GM19455 (cell line): ENCODE data around the gene PRKRIP1.
"Not testable (repeated sequence)": the region's sequence is repeated elsewhere in the genome, so short reads cannot be mapped to it uniquely, and the experiment has no call there.

Experiments used
- ATAC-seq: cut with Tn5 transposase; IDR thresholded peaks from one replicate; pipeline ENCODE4 v1.9.1; 2021; ENCODE audit not compliant: unreplicated experiment

PRKRIP1 gene

DNA sequence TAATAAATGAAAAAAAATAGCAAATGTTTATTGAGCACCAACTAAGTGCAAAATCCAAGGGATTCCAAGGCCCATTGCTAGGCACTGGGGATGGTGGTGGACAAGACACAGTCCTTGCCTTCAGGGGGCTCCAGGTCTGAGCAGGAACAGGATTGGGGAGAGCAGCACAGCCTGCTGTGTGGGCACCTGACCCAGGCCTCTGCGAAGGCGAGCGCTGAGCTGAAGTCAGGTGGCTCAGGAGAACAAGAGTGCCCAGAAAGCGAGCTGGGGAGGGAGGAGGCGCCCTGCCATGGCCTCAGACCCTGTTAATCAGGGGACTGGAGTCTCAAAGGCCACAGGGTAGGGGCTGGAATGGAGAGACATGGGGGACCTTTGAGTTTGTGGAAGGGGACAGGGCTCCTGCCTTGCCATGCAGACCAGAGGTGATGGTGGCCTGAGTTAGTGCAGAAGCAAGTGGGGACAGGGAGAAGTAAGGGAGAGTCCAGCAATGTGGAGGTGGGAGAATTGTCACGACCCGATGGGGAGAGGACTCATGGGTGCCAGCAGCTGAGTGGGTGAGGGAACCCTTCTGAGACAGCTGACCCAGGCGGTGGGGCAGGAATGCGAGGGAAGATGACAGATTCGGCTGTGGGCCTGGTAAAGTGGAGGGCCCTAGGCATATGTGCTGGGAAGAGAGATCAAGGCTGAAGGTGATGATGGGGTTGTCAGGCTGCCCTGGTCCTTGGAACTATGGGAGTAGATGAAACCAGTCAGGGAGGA, 33.2 kb downstream of the PRKRIP1 start:
- ATAC-seq = no peak

DNA sequence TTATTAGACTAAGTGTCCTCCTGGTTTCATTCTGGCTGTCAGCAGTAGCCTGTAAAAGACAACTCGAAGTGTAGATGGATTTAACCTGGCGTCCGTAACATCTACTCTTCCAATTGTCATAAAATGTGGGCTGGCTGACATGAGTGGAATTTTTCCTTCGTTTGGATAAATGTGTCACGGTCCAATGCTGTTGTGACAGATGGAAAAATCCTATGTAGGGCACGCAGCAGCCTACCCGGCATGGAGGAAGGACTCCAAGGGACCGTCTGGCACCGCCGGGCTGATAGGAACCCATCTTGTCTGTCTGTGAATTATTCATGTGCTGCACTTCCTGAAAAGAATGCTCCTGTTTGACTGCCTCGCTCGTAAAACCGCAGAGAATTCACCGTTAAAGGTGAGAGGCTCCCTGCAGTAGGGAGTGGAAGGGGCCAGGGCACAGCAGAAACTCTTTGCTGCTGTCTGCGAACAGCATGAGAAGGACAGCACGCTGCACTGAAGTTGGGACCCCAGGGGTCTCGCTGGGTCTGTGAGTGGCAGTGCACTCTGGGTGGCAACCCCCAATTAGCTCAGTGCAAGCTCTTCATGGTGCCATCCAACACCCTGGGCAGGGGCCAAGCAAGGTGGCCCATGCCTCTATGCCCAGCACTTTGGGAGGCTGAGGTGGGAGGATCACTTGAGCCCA, 35.6 kb downstream of the PRKRIP1 start:
- ATAC-seq = no peak

DNA sequence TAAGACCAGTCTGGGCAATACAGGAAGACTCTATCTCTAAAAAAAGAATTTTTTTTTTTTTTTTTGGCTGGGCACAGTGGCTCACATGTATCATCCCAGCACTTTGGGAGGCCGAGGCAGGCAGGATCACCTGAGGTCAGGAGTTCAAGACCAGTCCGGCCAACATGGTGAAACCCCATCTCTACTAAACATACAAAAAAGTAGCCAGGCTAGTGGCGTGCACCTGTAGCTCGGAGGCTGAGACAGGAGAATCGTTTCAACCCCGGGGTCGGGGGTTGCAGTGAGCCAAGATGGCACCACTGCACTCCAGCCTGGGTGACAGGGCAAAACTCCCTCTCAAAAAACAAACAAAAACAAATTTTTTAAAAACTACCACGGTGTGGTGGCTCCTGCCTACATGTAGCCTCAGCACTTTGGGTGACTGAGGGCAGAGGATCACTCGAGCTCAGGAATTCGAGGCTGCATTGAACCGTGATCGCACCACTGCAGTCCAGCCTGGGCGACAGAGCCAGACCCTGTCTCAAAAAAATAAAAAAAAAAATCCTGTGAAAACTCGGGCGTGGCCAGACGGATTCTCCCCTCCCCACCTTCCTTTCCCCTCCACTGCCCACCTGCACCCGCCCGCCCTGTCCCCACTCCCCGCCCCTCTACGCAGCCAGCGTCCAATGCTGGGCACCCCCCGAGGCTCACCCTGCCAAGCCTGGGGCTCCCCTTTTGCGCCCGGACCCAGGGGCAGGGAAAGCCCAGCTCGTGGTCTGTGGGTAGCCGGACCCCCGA, 36.5 kb downstream of the PRKRIP1 start:
- ATAC-seq = peak; percentile 34

DNA sequence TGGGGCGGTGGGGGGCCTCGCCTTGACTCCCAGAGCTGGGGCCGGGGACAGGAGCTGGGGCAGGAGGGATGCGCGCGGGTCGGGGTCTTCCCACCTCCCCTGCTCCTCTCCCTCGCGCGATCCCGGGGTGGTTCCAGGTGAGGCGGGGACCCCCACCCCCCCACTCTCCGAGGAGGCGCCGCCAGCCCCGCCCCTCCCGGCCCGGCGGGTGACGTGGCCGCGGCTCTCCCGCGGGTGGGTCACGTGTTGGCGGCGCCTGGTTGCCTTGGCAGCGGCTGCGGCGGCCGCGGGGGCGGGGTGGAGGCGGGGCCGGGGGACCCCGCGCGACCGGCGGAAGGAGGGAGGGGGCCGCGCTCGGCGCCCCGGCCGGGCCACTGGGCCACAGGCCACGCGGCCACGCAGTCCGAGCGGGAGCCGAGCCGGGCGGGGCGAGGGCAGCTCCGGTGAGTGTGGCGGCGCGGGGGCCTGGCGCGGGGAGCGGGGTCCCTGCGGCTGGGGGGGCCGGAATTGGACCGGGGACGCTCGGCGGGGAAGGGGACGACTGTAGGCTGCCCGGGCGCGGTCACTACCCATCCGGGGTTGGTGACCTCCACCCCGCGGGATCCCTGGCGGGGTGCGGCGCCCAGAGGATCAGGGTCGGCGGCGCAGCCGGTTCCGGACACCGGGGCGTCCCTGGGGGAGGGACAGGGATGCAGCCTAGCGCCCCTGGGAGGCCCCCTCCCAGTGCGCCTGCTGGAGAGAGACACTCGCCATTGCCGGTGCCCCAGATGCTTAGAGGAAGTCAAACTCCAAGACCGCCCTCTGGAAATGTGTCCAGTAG, 37.3 kb downstream of the PRKRIP1 start, which contains the start of gene ORAI2:
TSS of gene ORAI2 (plus strand) at position 357 of the 820 bp plus-strand sequence. CDS start 5,382 bp downstream, outside the sequence.
- ATAC-seq = peak; percentile 70

DNA sequence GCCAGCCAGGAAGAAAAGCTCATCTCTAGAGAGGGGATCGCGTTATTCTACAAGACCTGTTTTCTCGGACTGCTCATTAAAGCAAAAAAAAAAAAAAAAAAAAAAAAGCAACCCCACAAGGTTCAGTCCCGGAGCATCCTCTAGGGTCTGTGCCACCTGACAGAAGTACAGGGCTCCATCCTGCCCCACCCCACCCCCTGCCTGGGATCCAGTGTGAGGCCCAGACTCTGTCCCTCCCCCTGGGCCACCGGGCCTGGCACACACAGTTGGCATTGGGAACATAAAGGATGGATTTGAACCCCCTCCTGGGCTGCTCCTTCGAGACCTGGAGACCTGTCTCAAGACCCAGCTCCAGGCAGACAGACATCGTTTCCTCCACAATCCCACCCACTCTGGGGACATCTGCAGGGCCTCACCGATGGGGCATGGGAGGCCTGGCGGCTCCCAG, 37.9 kb downstream of the PRKRIP1 start:
- ATAC-seq = no peak

DNA sequence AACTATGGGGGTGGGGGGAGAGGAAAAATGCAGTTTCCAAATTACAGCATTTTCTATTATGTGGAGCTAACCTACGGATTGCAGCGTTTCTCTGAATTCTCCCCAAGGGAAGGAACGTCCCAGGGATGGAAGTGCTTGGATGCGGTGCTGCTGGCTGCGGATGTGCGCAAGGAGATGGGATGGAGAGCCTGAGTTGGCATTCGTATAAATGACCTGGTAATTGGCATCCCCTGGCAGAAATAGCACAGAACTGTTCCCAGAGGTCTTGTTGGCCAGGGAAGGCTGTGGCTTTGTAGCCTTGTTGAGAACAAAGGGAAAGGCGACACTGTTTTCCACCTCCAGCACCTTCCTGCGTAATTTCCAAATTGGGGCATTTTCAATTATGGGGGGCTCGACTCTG, 40.0 kb downstream of the PRKRIP1 start:
- ATAC-seq = no peak

DNA sequence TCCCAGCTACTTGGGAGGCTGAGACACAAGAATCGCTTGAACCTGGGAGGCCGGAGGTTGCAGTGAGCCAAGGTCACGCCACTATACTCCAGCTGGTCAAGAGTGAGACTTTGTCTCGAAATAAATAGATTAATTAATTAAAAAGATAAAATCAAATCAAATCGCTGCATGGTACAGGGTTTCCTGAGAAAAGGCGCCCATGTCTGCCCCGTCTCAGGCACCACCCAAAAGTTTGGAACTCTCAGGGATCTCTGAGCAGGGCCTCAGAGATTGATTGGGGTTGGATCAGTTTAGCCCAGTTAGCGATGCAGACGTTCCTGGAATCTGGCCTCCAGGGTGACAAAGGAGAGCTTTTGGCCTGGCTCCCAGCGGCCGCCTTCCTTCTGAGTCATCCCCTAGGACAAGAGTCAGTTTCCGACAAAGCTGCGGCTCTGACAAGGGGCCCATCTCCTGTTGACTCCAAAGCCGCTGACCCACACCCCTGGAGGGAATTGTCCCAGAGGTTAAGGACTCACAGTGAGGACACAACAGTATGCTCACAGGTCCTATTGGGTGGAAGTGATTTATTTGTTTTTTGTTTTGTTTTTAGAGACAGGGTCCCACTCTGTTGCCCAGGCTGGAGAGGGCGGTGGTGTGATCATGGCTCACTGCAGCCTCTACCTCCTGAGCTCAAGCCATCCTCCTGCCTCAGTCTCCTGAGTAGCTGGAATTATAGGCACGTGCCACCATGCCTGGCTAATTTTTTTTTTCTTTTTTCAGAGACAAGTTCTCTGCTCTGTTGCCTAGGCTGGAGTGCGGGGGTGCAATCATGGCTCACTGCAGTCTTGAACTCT, 44.0 kb downstream of the PRKRIP1 start:
- ATAC-seq = no peak

DNA sequence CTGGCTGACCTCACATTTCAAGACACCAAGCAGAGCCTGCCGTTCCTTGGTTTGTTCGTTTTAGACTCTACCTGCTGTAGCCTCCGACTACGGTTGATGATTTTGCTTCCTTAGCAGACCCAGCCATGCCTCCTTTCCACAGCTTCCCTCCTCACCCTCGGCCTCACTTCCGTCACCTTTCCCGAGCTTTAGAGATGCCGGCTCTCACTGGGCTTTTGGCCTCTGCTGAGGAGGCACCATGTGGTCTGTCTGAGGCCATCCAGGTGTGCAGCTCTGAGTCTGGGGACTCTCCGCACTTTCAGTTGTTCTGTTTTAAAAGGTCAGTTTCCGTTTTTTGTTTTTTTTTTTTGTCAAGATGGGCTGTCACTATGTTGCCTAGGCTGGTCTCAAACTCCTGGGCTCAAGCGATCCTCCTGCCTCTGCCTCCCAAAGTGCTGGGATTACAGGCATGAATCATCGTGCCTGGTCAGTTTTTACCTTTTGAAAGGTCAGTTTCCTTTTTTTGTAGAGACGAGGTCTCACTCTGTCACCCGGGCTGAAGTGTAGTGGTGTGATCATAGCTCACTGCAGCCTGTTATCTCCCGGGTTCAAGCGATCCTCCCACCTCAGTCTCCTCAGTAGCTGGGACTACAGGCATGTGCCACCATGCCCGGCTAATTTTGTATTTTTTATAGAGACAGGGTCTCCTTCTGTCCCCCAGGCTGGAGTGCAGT, 49.0 kb downstream of the PRKRIP1 start:
- ATAC-seq = peak; percentile 34

DNA sequence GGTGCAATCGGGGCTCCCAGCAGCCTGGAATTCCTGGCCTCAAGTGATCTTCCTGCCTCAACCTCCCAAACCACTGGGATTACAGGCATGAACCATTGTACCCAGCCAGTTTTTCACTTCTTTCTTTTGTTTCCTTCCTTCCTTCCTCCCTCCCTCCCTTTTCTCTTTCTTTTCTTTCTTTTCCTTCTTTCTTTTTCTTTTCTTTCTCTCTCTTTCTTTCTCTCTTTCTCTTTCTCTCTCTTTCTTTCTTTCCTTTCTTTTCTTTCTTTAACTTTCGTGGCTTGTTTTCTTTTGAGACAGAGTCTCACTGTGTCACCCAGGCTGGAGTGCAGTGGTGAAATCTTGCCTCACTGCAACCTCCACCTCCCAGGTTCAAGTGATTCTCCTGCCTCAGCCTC, 49.5 kb downstream of the PRKRIP1 start:
- no peak for ATAC-seq

DNA sequence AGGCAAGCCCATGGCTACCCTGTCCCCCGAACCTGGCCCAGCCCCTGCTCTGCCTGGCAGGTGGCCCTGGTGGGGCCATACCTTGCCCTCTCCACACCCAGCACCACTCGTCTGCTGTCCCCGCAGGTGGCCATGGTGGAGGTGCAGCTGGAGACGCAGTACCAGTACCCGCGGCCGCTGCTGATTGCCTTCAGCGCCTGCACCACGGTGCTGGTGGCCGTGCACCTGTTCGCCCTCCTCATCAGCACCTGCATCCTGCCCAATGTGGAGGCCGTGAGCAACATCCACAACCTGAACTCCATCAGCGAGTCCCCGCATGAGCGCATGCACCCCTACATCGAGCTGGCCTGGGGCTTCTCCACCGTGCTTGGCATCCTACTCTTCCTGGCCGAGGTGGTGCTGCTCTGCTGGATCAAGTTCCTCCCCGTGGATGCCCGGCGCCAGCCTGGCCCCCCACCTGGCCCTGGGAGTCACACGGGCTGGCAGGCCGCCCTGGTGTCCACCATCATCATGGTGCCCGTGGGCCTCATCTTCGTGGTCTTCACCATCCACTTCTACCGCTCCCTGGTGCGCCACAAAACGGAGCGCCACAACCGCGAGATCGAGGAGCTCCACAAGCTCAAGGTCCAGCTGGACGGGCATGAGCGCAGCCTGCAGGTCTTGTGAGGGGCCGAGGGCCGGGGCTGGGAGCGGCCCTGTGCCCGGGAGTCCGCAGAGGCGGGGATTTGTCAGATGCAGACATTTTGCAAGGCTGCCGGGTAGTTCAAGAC, 50.4 kb downstream of the PRKRIP1 start:
- ATAC-seq = no peak

DNA sequence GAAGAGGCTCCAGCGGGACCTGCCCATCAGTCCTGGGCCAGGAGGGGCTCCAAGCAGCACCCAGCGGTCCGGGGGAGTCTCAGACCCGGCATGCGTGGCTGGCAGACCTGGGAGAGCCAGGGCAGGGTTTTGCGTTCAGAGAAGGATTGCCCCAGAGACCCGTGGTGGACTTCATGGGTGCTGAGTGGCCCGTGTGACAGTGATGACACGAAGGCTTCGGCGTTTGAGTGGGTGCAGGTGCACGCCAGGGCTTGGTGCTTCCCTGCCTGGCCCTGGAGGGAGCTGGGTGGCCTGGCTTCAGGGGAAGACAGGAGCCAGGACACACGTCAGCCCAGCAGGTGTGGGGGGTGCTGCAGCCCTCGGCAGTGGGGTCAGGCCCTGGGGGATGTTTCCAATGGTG, 51.1 kb downstream of the PRKRIP1 start:
- ATAC-seq = no peak

DNA sequence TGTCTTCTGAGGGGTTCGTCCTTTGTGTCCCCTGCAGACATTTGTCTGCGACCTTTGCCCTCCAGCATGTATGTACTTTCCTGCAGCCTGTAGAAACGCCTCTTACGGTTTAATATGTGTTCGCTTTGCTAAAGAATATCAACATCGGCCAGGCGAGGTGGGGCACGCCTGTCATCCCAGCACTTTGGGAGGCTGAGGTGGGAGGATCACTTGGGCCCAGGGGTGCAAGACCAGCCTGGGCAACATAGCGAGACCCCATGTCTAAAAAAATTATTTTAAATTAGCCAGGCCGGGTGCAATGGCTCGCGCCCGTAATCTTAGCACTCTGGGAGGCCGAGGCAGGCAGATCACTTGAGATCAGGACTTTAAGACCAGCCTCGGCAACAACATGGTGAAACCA, 53.0 kb downstream of the PRKRIP1 start:
- no peak for ATAC-seq

DNA sequence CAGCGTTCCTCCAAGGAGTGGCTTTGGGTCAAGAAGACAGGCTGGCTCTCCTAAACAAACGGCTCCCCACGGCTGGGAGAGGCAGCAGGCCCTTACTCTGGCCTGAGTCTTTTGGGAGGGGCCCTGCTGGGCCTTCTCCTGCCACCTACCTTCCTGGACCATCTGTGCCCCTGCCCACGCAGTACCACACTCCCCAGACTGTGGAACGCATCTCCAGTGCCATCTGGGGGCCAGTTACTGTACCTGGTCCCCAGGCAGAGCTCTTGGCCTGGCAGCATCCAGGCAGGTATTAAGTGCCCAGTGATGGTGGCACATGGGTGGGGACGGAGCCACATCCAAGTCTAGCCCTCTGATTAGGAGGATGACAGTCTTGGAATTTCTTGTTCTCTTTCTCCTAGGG, 54.1 kb downstream of the PRKRIP1 start:
- no peak for ATAC-seq

DNA sequence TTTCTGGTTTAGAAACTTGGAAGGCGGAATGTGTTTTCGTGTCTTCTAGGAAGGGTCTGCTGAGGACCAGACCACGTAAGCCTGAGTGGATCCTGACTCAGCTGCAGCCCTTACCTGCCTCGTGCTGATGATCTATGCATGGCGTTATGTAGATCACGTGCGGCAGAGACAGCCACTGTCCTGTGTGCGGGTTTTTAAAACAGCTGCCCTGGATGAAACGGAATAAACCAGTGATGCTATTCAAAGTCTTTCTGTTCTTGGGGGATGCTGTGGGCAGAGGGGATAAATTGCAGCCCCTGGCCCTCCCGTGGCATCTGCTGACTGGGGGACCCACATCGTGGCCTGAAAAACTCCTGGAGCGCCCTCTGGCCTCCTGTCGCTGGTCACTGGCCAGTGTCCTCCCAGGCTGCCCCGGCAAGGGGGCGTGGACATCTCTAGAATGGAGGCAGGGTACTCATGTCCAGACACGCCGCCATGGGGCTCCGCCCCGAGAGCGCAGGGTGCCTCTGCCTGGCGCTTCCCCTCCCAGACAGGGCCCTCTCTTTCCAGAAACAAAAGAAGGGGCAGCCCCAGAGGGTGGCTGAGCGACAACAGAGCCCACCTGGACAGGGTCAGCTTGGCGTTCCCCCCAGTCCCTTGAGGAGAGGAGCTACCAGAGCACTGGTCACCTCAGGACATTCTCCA, 55.4 kb downstream of the PRKRIP1 start:
- no peak for ATAC-seq

DNA sequence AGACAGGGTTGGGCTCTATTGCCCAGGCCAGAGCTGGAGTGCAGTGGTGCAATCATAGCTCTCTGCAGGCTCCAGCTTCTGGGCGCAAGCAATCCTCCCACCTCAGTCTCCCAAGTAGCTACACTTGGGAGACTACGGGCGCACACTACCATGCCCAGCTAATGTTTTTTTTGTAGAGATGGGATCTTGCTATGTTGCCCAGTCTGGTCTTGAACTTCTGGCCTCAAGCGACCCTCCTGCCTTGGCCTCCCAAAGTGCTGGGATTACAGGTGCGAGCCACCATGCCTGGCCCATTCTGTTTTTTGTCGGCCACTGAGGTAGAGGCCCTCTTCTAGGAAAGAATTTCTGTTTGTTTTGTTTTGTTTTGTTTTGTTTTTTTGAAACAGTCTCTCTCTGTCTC, 56.3 kb downstream of the PRKRIP1 start:
- no peak for ATAC-seq

DNA sequence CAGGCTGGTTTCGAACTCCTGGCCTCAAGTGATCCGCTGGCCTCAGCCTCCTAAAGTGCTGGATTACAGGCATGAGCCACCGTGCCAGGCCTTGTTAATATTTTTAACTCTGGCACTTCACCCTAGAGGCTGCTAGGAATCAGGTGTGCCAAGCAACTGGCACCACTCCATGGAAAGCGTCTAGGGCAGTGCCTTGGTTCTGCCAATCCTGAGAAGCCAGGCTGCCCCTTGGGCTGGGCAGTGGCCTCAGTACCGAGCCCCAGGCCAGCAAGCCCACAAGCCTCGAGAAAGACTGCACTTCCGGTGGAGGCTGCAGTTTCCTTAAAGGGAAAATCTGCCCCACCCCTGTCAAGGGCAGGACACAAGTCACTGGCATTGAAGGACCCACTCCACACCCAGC, 57.2 kb downstream of the PRKRIP1 start:
- ATAC-seq = no peak

DNA sequence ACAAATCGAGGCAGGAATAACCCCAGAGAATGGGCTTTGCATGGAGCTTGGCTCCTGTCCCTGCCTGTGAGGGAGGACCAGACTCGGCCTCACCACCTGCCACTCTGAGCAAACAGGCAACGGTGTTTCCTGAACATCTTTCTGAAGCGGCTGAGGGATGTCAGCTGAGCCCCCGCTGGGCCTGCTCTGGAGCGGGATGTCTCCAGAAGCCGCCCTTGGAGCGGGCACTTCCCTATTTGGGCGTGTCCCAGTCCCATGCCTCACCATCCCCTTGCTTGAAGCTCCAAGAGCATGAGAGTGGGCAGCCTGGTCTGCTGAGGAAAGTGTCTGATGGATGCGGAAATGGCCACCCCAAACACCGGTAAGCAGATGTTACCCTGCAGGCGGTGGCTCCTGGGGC, 58.3 kb downstream of the PRKRIP1 start:
- no peak for ATAC-seq

DNA sequence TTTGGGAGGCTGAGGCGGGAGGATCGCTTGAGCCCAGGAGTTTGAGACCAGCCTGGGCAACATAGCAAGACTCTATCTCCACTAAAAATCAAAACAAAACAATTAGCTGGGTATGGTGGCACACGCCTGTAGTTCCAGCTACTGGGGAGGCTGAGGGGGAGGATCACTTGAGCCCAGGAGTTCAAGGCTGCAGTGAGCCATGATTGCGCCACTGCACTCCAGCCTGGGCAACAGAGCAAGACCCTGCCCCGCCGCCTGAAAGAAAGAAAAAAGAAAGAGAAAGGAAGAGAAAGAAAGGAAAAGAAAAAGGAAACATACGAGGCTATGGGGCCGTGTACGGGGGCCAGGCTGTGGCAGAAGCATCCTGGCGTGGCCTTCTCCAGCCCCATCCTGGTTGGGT, 58.8 kb downstream of the PRKRIP1 start:
- ATAC-seq = not testable (repeated sequence)
